HG02588 (cell line): ENCODE measurements around the gene MUC6.

Experiments used
- ATAC-seq: cut with Tn5 transposase; IDR thresholded peaks from one replicate; pipeline ENCODE4 v1.9.1; 2021; ENCODE audit warnings: mild to moderate bottlenecking, moderate library complexity; ENCODE audit not compliant: unreplicated experiment

MUC6 gene

GRCh38 chr11:970319-970871, 66.1 kb downstream of the MUC6 start:
- no peak for ATAC-seq

DNA sequence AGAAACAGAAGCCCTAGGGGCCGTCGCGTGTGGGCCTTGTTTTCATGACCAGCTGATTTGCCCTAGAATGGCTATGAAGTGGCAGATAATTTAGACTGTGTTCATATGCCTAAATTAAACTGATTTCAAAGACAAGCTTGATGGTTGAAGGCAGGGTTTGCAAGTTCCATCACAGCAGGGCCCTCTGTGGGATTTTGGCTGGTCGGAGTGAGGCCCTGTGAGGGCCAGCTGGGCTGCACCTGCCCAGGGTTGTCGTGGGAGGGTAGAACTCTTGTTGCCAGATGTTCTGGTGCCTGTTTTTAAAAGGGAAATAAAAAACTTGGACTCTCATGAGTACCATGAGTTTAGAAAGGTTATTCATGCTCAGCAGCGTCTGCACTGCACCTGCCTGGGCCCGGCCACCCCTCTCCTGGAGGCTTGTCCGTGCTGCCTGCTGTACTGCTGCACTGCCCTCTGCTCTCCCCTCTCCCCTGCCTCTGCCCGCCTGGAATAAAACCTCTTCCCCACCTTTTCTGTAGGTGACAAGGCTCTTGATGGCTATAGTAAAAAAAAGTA, 66.8 kb downstream of the MUC6 start:
- ATAC-seq: no peak

DNA sequence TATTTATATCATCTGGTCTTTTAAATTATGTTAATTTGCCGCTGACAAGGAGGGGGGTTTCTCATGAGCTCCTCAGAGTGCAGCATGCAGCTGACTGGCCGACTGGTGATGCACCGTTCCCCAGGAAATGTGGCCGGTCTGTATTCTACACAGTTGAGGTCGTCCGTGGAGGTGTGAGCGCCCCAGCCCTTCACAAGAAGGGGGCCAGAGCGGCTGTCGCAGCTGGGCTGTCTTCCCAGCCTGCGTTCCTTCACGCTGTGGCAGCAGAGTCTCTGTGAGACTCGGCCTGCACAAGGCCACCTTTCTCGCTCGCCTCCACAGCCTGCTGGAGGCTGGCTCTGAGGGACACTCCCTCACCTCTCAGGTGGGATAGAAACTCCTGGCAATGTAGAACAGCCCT, 67.7 kb downstream of the MUC6 start:
- no peak for ATAC-seq

- ATAC-seq: no peak
Observed at GRCh38 chr11:967995-968751, 68.3 kb downstream of the MUC6 start.

GRCh38 chr11:965206-965775, 71.2 kb downstream of the MUC6 start:
- ATAC-seq: no peak

GRCh38 chr11:963852-964251, 72.7 kb downstream of the MUC6 start:
- ATAC-seq: no peak
